Measurements from ENCODE around the gene ARIH1. TPM values are rescaled to one million over a fixed set of nuclear protein-coding genes. Genes with fewer than 3 reads are reported as not detected.

The ARIH1 gene
- total and polyA plus RNA-seq, 2 donors (not counting 3 experiments of a cell fraction or from before 2014, with no cell fraction given), result 25.1 to 144 TPM

GRCh38 chr15:72592676-72593075, 118.5 kb downstream of the ARIH1 start:
- Histone ChIP-seq H3K9ac (replicated peaks; ENCODE audit: extremely low read depth, insufficient read depth, low read length) (no peak overlapping the region), H3K27ac (ENCODE audit: insufficient read depth, low read depth, low read length) (no peak overlapping the region), H3K4me3 (replicated peaks in 1 of 3; ENCODE audit: insufficient read depth in 1 of 3, low read depth in 1 of 3, low read length in 3 of 3) (no peak overlapping the region), H3K9me1 (replicated peaks; ENCODE audit: control insufficient read depth, extremely low read depth, insufficient read depth, low read length) (no peaks in the 10 kb centered on the region), H3K79me2 (ENCODE audit: control insufficient read depth, insufficient read depth, low read length) (no peaks in the 10 kb centered on the region), H3K36me3 (ENCODE audit: control insufficient read depth in 2 of 2, extremely low read depth in 1 of 2, insufficient read depth in 2 of 2, low read length in 2 of 2) (no peaks in the 10 kb centered on the region), H2AFZ (ENCODE audit: low read depth, low read length) (no peak overlapping the region), H3K4me1 (ENCODE audit: control insufficient read depth, extremely low read depth, insufficient read depth, low read length) (no peaks in the 10 kb centered on the region), H3K4me2 (ENCODE audit: insufficient read depth, low read length) (no peak overlapping the region), H3K27me3 (ENCODE audit: control insufficient read depth in 2 of 2, insufficient read depth in 2 of 2, low read length in 2 of 2) (no peaks in the 10 kb centered on the region), H3K9me3 (replicated peaks; ENCODE audit: control insufficient read depth, insufficient read depth, low read length) (no peaks in the 10 kb centered on the region), H4K20me1 (replicated peaks; ENCODE audit: control insufficient read depth, extremely low read depth, insufficient read depth, low read length) (no peaks in the 10 kb centered on the region)
- CTCF ChIA-PET, result no interaction called here
- intact Hi-C loops (cut with micrococcal nuclease) (no loop called here), dilution Hi-C loops (cut with MboI; ENCODE audit: extremely low pct_ligation_motif_present, low sequenced_read_pairs) (no loop called here)
- no TSS peak for BruUV-seq (replicated peaks)
- POLR2A ChIA-PET, result no interaction called here
- TF ChIP-seq POLR2A (IDR thresholded peaks at IDR 0.05; ENCODE audit: low read depth, low read length) (no peak), MAX (IDR thresholded peaks at IDR 0.05; ENCODE audit: insufficient read depth, insufficient read length) (no peak), GATA2 (IDR thresholded peaks at IDR 0.05; ENCODE audit: insufficient read depth, insufficient read length, low read depth, low read length) (no peak), MYC (IDR thresholded peaks at IDR 0.05; ENCODE audit: low read depth, low read length) (no peak), EZH2 (IDR thresholded peaks at IDR 0.05; ENCODE audit: borderline replicate concordance, low read depth, low read length, severe bottlenecking) (no peak), FOS (IDR thresholded peaks at IDR 0.05; ENCODE audit: borderline replicate concordance, insufficient read depth, low read length) (no peak), CTCF (IDR thresholded peaks at IDR 0.05; ENCODE audit: extremely low read depth in 1 of 2, insufficient read depth in 1 of 2, low read depth in 1 of 2, low read length in 2 of 2) (no peak), POLR2AphosphoS5 (IDR thresholded peaks at IDR 0.05; ENCODE audit: insufficient read depth, low read depth, low read length) (no peak), JUN (IDR thresholded peaks at IDR 0.05; ENCODE audit: borderline replicate concordance, insufficient read depth, insufficient read length, low read depth) (no peak)
- DNase-seq (ENCODE audit: low read depth, low spot score) (no peak), FAIRE-seq (no peak)

Data from endothelial cell of umbilical vein (primary cell).